A549 (cell line): ENCODE results near the gene HOXA7. TPM values are rescaled to one million over a fixed set of nuclear protein-coding genes. Genes with fewer than 3 reads are reported as not detected.
A peak's percentile ranks its signal among the peaks of the same experiment; 100 is the strongest.

ENCODE experiments used
- ATAC-seq, 2 experiments: fragments of 200-7000 bp in 1 of 2; fragments of >200 bp in 1 of 2; cut with Nextera tagmentation in 1 of 2; cut with Tn5 transposase in 1 of 2; 3 replicates each; pipeline versions ENCODE4 v1.8.0 to v1.9.1; 2018 to 2020; ENCODE audit warnings: mild to moderate bottlenecking in 1 of 2, moderate library complexity in 1 of 2
- CTCF ChIA-PET: fragments of 300-600 bp; sonication (Branson Sonifier 250); formaldehyde crosslinking; extraction: SDS; loops from one replicate; lab custom pipeline; 2021; ENCODE audit warnings: antibody characterized with exemption, inconsistent platforms; lab: Yijun Ruan, JAX
- POLR2A ChIA-PET: fragments of 350-600 bp; formaldehyde crosslinking; extraction: SDS; loops from one replicate; lab custom pipeline; 2021; ENCODE audit warnings: antibody characterized with exemption, inconsistent platforms; lab: Yijun Ruan, JAX
- DNase-seq, 2 experiments: peaks; one replicate each; pipeline versions ENCODE4 v3.0.0 to v3.0.0-alpha.2; 2011 to 2016; ENCODE audit warnings: low read depth in 1 of 2, low spot score in 1 of 2
- FAIRE-seq: peaks from 2 replicates; lab custom pipeline; 2011; peaks lifted over from hg19 to GRCh38; lab: Jason Lieb, UNC
- H3K27ac ChIP-seq, 2 experiments: fragments of >200 bp; sonication (Bioruptor Twin); formaldehyde crosslinking; 3 replicates each; pipeline ENCODE4 v1.5.1; 2016 to 2017
- H3K4me1 ChIP-seq: fragments of >200 bp; sonication (Bioruptor Twin); formaldehyde crosslinking; 3 replicates; pipeline ENCODE4 v1.6.1; 2016
- H3K4me2 ChIP-seq: fragments of >200 bp; sonication (Bioruptor Twin); formaldehyde crosslinking; 3 replicates; pipeline ENCODE4 v1.6.1; 2016
- H3K4me3 ChIP-seq: fragments of >200 bp; sonication (Bioruptor Twin); formaldehyde crosslinking; 3 replicates; pipeline ENCODE4 v1.5.1; 2016
- H3K9me3 ChIP-seq: fragments of >200 bp; sonication (Bioruptor Twin); formaldehyde crosslinking; 3 replicates; pipeline ENCODE4 v1.6.1; 2016
- CBX2 ChIP-seq: fragments of 200-600 bp; sonication (generic); IDR thresholded peaks from 2 replicates; pipeline ENCODE4 v1.6.1; 2016; ENCODE audit warnings: low read depth, mild to moderate bottlenecking, borderline replicate concordance
- CBX8 ChIP-seq: fragments of 200-600 bp; sonication (generic); IDR thresholded peaks from 2 replicates; pipeline ENCODE4 v1.6.1; 2016
- CEBPB ChIP-seq, 2 experiments: fragments of >200 bp in 1 of 2; sonication (Bioruptor Twin) in 1 of 2; formaldehyde crosslinking in 1 of 2; IDR thresholded peaks; 2 replicates each; pipeline ENCODE4 v1.6.1; 2012 to 2016
- CHD2 ChIP-seq: fragments of 150-350 bp; IDR thresholded peaks from 2 replicates; pipeline ENCODE4 v1.6.1; 2014; ENCODE audit warnings: low read length; ENCODE audit not compliant: partially characterized antibody
- EP300 ChIP-seq, 2 experiments: fragments of >200 bp; sonication (Bioruptor Twin); formaldehyde crosslinking; IDR thresholded peaks; 2 replicates in 1 of 2; 3 replicates in 1 of 2; pipeline ENCODE4 v1.6.1; 2016 to 2017
- ESRRA ChIP-seq: fragments of 150-350 bp; IDR thresholded peaks from 2 replicates; pipeline ENCODE4 v1.6.1; 2014; ENCODE audit warnings: mild to moderate bottlenecking, low read length, borderline replicate concordance
- FOSB ChIP-seq: fragments of 250-450 bp; sonication (Bioruptor Pico); IDR thresholded peaks from 2 replicates; pipeline ENCODE4 v1.5.0; 2020; ENCODE audit warnings: mild to moderate bottlenecking, moderate library complexity
- HDAC2 ChIP-seq: fragments of 200-600 bp; sonication (generic); IDR thresholded peaks from 2 replicates; pipeline ENCODE4 v1.6.1; 2016
- HOXA7 ChIP-seq: fragments of 250-450 bp; sonication (Bioruptor Pico); IDR thresholded peaks from 2 replicates; pipeline ENCODE4 v1.5.0; 2020; ENCODE audit warnings: mild to moderate bottlenecking, moderate library complexity
- HOXB5 ChIP-seq: fragments of 250-450 bp; sonication (Bioruptor Pico); IDR thresholded peaks from 2 replicates; pipeline ENCODE4 v1.5.0; 2020; ENCODE audit warnings: mild to moderate bottlenecking, moderate library complexity
- KDM1A ChIP-seq: fragments of 200-600 bp; sonication (generic); IDR thresholded peaks from 2 replicates; pipeline ENCODE4 v1.6.1; 2016; ENCODE audit warnings: low read depth, mild to moderate bottlenecking
- NPAS2 ChIP-seq: fragments of 250-450 bp; sonication (Bioruptor Pico); IDR thresholded peaks from 2 replicates; pipeline ENCODE4 v1.8.0; 2022; ENCODE audit warnings: mild to moderate bottlenecking, moderate library complexity, borderline replicate concordance
- NR3C1 ChIP-seq: fragments of >200 bp; sonication (Bioruptor Twin); formaldehyde crosslinking; IDR thresholded peaks from 3 replicates; pipeline ENCODE4 v1.6.1; 2017
- POLR2A ChIP-seq: IDR thresholded peaks from 2 replicates; pipeline ENCODE4 v1.6.1; 2012; ENCODE audit warnings: mild to moderate bottlenecking, low read length
- RNF2 ChIP-seq: fragments of 200-600 bp; sonication (generic); IDR thresholded peaks from 2 replicates; pipeline ENCODE4 v1.6.1; 2016; ENCODE audit warnings: low read depth, mild to moderate bottlenecking, antibody characterized with exemption, moderate library complexity, borderline replicate concordance
- SMC3 ChIP-seq: fragments of >200 bp; sonication (Bioruptor Twin); formaldehyde crosslinking; IDR thresholded peaks from 3 replicates; pipeline ENCODE4 v1.6.1; 2018; ENCODE audit warnings: inconsistent platforms
- SREBF2 ChIP-seq: fragments of 450-650 bp; IDR thresholded peaks from 2 replicates; pipeline ENCODE4 v1.6.1; 2014; ENCODE audit warnings: mild to moderate bottlenecking, moderate library complexity
- ZFP36 ChIP-seq: fragments of 450-650 bp; IDR thresholded peaks from 2 replicates; pipeline ENCODE4 v1.6.1; 2014; ENCODE audit warnings: borderline replicate concordance; ENCODE audit not compliant: partially characterized antibody
- ZNF302 ChIP-seq: fragments of 250-450 bp; sonication (Bioruptor Pico); IDR thresholded peaks from 2 replicates; pipeline ENCODE4 v1.9.0; 2021; ENCODE audit warnings: inconsistent platforms, mild to moderate bottlenecking, moderate library complexity
- ZSCAN20 ChIP-seq: fragments of 250-450 bp; sonication (Bioruptor Pico); IDR thresholded peaks from 2 replicates; pipeline ENCODE4 v1.8.0; 2022; ENCODE audit warnings: mild to moderate bottlenecking, moderate library complexity
- WGBS: methylation state at CpG from one replicate; pipeline ENCODE4 v1.1.6; 2017; ENCODE audit errors: missing lambda C conversion rate; 5-methylcytosine and 5-hydroxymethylcytosine counted together
- polyA plus RNA-seq, 4 experiments: library from polyadenylated mRNA; depleted of rRNA in 3 of 4; stranded (reverse); fragments of >200 nt; fragmentation: RNase III in 1 of 4; extraction: RNeasy Plus Mini Kit Qiagen cat#74134 plus additional on column Dnase treatment in 1 of 4; gene quantifications; 2 replicates in 3 of 4; 3 replicates in 1 of 4; pipeline ENCODE4 v1.2.3, GENCODE V29; 2011 to 2017
- TF ChIP-seq, protein P1 (sequence below): fragments of 450-650 bp; IDR thresholded peaks from 2 replicates; pipeline ENCODE4 v1.6.1; 2014; ENCODE audit warnings: antibody characterized with exemption
- TF ChIP-seq, protein P2 (sequence below): fragments of 250-450 bp; sonication (Bioruptor Pico); IDR thresholded peaks from 2 replicates; pipeline ENCODE4 v1.5.0; 2020; ENCODE audit warnings: low read depth, mild to moderate bottlenecking, moderate library complexity
- TF ChIP-seq, protein P3 (sequence below): IDR thresholded peaks from 2 replicates; pipeline ENCODE4 v1.6.1; 2012
- TF ChIP-seq, protein P4 (sequence below): fragments of 200-600 bp; sonication (generic); IDR thresholded peaks from 2 replicates; pipeline ENCODE4 v1.6.1; 2016; ENCODE audit warnings: antibody characterized with exemption, mild to moderate bottlenecking, moderate library complexity

The HOXA7 gene
- polyA plus RNA-seq, 2 of the 4 experiments (the other 2 are of a cell fraction): 4.1 to 4.8 TPM

DNA sequence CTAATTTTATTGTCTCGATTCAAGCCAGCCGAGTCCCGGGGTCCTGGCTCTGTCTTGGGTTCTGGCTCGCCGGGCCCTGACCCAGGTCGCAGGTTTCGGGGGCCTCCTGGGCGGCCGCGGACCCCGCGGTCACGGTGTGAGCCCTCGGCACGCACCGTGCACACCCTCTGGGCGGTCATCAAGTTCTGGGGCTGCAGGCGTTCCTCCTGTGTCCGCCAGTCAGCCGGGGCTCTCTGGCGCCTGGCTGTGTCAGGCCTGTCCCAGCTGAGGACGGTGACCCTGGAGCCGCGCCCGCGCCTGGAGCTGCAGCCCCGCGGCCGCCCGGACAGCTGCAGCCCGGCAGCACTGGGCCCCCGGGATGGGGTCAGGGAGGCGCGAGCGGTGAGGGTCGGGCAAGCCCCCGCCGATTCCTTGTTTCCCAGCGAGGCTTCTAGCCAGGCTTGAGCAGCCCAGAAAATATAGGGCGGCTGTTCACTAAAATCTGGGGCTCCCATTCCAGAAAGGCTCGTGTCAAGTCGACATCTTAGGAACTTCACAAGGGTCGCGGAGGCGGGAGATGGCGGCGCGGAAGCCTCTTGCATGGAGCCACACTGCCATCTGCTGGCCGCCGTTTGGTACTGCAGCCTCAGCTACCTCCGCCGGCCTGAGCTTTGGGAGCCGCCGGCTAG is 4.2 kb upstream of the HOXA7 start (continued):
- TF ChIP-seq CBX2 (no peak), ZNF302 (CRISPR knock-in tag) (no peak), NR3C1 (no peak), ZFP36 (no peak), SMC3 (peak; percentile 80), ESRRA (no peak), NPAS2 (CRISPR knock-in tag) (no peak), CHD2 (no peak), SREBF2 (no peak), KDM1A (no peak), HOXA7 (CRISPR knock-in tag) (no peak), POLR2A (no peak)
- TF ChIP-seq, protein P1, sequence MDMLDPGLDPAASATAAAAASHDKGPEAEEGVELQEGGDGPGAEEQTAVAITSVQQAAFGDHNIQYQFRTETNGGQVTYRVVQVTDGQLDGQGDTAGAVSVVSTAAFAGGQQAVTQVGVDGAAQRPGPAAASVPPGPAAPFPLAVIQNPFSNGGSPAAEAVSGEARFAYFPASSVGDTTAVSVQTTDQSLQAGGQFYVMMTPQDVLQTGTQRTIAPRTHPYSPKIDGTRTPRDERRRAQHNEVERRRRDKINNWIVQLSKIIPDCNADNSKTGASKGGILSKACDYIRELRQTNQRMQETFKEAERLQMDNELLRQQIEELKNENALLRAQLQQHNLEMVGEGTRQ: no peak
- TF ChIP-seq, protein P2, sequence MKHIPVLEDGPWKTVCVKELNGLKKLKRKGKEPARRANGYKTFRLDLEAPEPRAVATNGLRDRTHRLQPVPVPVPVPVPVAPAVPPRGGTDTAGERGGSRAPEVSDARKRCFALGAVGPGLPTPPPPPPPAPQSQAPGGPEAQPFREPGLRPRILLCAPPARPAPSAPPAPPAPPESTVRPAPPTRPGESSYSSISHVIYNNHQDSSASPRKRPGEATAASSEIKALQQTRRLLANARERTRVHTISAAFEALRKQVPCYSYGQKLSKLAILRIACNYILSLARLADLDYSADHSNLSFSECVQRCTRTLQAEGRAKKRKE (CRISPR knock-in tag): no peak

DNA sequence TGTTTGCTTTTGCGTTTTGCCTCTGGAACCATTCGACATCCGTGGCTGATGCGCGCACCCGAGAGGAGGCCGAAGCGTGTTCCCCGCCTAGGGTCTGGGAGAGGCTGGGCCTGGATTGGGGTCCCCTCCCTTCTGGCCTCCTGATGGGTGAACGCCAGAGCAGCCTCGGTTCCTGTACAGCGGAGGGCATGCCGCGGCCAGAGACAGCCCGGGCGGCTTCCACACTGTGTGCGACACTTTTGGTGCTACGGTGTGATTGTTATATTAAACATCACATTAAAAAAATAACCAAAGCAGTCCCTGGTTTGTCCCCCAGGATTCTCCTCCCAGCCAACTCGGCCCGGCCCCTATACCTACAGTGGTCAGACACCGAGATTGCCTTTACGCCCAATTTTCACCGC is 3.7 kb upstream of the HOXA7 start:
- POLR2A ChIA-PET: interaction anchor here (1.3 kb wide), 2 partner anchors 9 to 791 kb away, joined by 6 to 14 read pairs; no protein-coding TSS in a partner anchor
- 0 out of 3 replicates have a peak, but pooled peaks cover 3% of the 10 kb centered on the region for H3K4me1 ChIP-seq
- DNase-seq: no peak
- no peaks in the 10 kb centered on the region for H3K9me3 ChIP-seq
- WGBS: 94% methylated on average over 23 of the region's 23 CpGs
- no peak for TF ChIP-seq CEBPB (IDR thresholded peaks at IDR 0.05)
- no peak for TF ChIP-seq FOSB (CRISPR knock-in tag)
- TF ChIP-seq, protein P3, sequence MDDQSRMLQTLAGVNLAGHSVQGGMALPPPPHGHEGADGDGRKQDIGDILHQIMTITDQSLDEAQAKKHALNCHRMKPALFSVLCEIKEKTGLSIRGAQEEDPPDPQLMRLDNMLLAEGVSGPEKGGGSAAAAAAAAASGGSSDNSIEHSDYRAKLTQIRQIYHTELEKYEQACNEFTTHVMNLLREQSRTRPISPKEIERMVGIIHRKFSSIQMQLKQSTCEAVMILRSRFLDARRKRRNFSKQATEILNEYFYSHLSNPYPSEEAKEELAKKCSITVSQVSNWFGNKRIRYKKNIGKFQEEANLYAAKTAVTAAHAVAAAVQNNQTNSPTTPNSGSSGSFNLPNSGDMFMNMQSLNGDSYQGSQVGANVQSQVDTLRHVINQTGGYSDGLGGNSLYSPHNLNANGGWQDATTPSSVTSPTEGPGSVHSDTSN: no peak
- TF ChIP-seq RNF2: no peak
- no peak for TF ChIP-seq EP300 (IDR thresholded peaks at IDR 0.05)
- TF ChIP-seq CBX2: no peak
- no peak for TF ChIP-seq HOXB5 (CRISPR knock-in tag)
- no peak for TF ChIP-seq CBX8
- no peak for TF ChIP-seq HDAC2
- no peak for TF ChIP-seq ZSCAN20
- TF ChIP-seq, protein P4, sequence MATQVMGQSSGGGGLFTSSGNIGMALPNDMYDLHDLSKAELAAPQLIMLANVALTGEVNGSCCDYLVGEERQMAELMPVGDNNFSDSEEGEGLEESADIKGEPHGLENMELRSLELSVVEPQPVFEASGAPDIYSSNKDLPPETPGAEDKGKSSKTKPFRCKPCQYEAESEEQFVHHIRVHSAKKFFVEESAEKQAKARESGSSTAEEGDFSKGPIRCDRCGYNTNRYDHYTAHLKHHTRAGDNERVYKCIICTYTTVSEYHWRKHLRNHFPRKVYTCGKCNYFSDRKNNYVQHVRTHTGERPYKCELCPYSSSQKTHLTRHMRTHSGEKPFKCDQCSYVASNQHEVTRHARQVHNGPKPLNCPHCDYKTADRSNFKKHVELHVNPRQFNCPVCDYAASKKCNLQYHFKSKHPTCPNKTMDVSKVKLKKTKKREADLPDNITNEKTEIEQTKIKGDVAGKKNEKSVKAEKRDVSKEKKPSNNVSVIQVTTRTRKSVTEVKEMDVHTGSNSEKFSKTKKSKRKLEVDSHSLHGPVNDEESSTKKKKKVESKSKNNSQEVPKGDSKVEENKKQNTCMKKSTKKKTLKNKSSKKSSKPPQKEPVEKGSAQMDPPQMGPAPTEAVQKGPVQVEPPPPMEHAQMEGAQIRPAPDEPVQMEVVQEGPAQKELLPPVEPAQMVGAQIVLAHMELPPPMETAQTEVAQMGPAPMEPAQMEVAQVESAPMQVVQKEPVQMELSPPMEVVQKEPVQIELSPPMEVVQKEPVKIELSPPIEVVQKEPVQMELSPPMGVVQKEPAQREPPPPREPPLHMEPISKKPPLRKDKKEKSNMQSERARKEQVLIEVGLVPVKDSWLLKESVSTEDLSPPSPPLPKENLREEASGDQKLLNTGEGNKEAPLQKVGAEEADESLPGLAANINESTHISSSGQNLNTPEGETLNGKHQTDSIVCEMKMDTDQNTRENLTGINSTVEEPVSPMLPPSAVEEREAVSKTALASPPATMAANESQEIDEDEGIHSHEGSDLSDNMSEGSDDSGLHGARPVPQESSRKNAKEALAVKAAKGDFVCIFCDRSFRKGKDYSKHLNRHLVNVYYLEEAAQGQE: no peak
- peak overlapping the region; percentile 86; a peak in 5 of 6 replicates for H3K27ac ChIP-seq
- peak overlapping the region; percentile 96 for H3K4me2 ChIP-seq
- no peak for FAIRE-seq
- peak in 1 of 2 experiments; percentile 1; a peak in 1 of 6 replicates for ATAC-seq
- H3K4me3 ChIP-seq: peak overlapping the region; percentile 65
- CTCF ChIA-PET: interaction anchor here (0.6 to 7.0 kb wide), 46 partner anchors 8 to 1304 kb away, joined by 3 to 160 read pairs (median 5); partner anchors contain the start of genes HOXA10, HOXA3, HOXA5 and HOXA6
